ENCODE results near the gene PTPRK.

DNA sequence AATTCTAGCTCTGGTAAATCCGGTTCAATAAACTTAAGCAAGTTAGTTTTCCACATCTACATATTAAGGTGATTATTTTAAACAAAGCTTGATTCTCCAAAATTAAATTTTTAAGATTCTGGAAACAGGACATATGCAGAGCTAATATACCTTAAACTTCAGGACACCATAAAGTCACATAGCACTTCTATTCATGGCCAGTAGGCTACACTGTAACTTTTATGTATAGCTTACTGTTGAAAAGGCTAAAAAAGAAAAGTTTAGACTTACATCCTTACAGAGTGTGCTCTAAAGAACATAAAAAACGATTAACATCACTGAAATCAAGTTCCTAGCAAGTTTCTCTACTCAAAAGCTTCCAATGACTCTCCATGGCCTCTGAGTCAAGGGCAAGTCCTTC lies 224.7 kb downstream of the PTPRK start:
- TF ChIP-seq TAF1 (IDR thresholded peaks at IDR 0.05; ENCODE audit: low read depth, low read length) (no peak), POLR2A (IDR thresholded peaks at IDR 0.05; ENCODE audit: low read depth, low read length) (no peak), POLR2AphosphoS5 (IDR thresholded peaks at IDR 0.05; ENCODE audit: low read depth, low read length) (no peak), SPI1 (IDR thresholded peaks at IDR 0.05; ENCODE audit: low read depth, low read length) (no peak)

Data from GM12891 (cell line).